Measurements from ENCODE around the gene MAGI1. TPM values are rescaled to one million over a fixed set of nuclear protein-coding genes. Genes with fewer than 3 reads are reported as not detected.

MAGI1 gene
- 31.2 TPM for polyA plus RNA-seq
- long read RNA-seq, donor 1 = 0 reads
- long read RNA-seq, donor 2 = 0 reads
- long read RNA-seq, donor 3 = 0 reads
- long read RNA-seq, donor 4 = 0 reads
- long read RNA-seq, donor 5 = 0 reads
- long read RNA-seq, donor 6 = 0 reads
- long read RNA-seq, donor 7 = 0 reads
- long read RNA-seq, donor 8 = 0 reads
- long read RNA-seq, donor 9, partial matches to known transcripts = 0 of 1 reads
- long read RNA-seq, donor 9, other reads (novel, unspliced or antisense) = 0 of 1 reads
- long read RNA-seq, donor 10 = 0 reads
- long read RNA-seq, donor 11 = 0 reads

- Histone ChIP-seq H3K27me3 (ENCODE audit: control insufficient read depth, insufficient read depth, low read length) (no peaks in the 10 kb centered on the region), H3K36me3 (ENCODE audit: control insufficient read depth, insufficient read depth, low read length) (no peaks in the 10 kb centered on the region), H3K9me3 (ENCODE audit: control insufficient read depth, low read depth, low read length) (no peaks in the 10 kb centered on the region), H3K27ac (ENCODE audit: low read length) (peak within 1 kb of the TSS; percentile 99), H3K4me1 (ENCODE audit: control insufficient read depth, insufficient read depth, low read length) (peaks cover 13% of the 10 kb centered on the region), H3K4me3 (ENCODE audit: low read length) (peak within 1 kb of the TSS; percentile 95)
- no CpG with 5 or more reads among the region's 73 CpGs for WGBS (ENCODE audit: insufficient coverage, low lambda C conversion rate)
- DNase-seq = peak; percentile 95 to 98
Observed at GRCh38 chr3:66038726-66039589, at the start of gene MAGI1. Gene MAGI1 (minus strand): TSS chr3:66038918. CDS start chr3:66038308, 610 bp downstream.

- Histone ChIP-seq H3K27ac (ENCODE audit: low read length) (peak overlapping the region; percentile 59), H3K4me3 (ENCODE audit: low read length) (no peak overlapping the region), H3K9me3 (ENCODE audit: control insufficient read depth, low read depth, low read length) (no peaks in the 10 kb centered on the region), H3K36me3 (ENCODE audit: control insufficient read depth, insufficient read depth, low read length) (no peaks in the 10 kb centered on the region), H3K27me3 (ENCODE audit: control insufficient read depth, insufficient read depth, low read length) (no peaks in the 10 kb centered on the region), H3K4me1 (ENCODE audit: control insufficient read depth, insufficient read depth, low read length) (peaks cover 8% of the 10 kb centered on the region)
- no CpG with 5 or more reads among the region's 3 CpGs for WGBS (ENCODE audit: insufficient coverage, low lambda C conversion rate)
- peak; percentile 49 to 83 for DNase-seq
Observed at GRCh38 chr3:66083784-66084213, 45.1 kb upstream of the MAGI1 start.

GRCh38 chr3:66083096-66083678 lies 44.5 kb upstream of the MAGI1 start:
- Histone ChIP-seq H3K9me3 (ENCODE audit: control insufficient read depth, low read depth, low read length) (no peaks in the 10 kb centered on the region), H3K36me3 (ENCODE audit: control insufficient read depth, insufficient read depth, low read length) (no peaks in the 10 kb centered on the region), H3K4me1 (ENCODE audit: control insufficient read depth, insufficient read depth, low read length) (peaks cover 8% of the 10 kb centered on the region), H3K4me3 (ENCODE audit: low read length) (no peak overlapping the region), H3K27ac (ENCODE audit: low read length) (peak overlapping the region; percentile 59), H3K27me3 (ENCODE audit: control insufficient read depth, insufficient read depth, low read length) (no peaks in the 10 kb centered on the region)
- peak; percentile 54 to 77 for DNase-seq
- no CpG with 5 or more reads among the region's 5 CpGs for WGBS (ENCODE audit: insufficient coverage, low lambda C conversion rate)

GRCh38 chr3:66082679-66083078 lies 44.0 kb upstream of the MAGI1 start:
- H3K4me1 ChIP-seq (ENCODE audit: control insufficient read depth, insufficient read depth, low read length) = peaks cover 8% of the 10 kb centered on the region
- H3K27ac ChIP-seq (ENCODE audit: low read length) = peak overlapping the region; percentile 59
- no peak overlapping the region for H3K4me3 ChIP-seq (ENCODE audit: low read length)
- no peak for DNase-seq
- H3K9me3 ChIP-seq (ENCODE audit: control insufficient read depth, low read depth, low read length) = no peaks in the 10 kb centered on the region
- H3K27me3 ChIP-seq (ENCODE audit: control insufficient read depth, insufficient read depth, low read length) = no peaks in the 10 kb centered on the region
- no peaks in the 10 kb centered on the region for H3K36me3 ChIP-seq (ENCODE audit: control insufficient read depth, insufficient read depth, low read length)

GRCh38 chr3:66080167-66080566 lies 41.4 kb upstream of the MAGI1 start:
- Histone ChIP-seq H3K9me3 (ENCODE audit: control insufficient read depth, low read depth, low read length) (no peaks in the 10 kb centered on the region), H3K36me3 (ENCODE audit: control insufficient read depth, insufficient read depth, low read length) (no peaks in the 10 kb centered on the region), H3K4me3 (ENCODE audit: low read length) (no peak overlapping the region), H3K27me3 (ENCODE audit: control insufficient read depth, insufficient read depth, low read length) (no peaks in the 10 kb centered on the region), H3K27ac (ENCODE audit: low read length) (no peak overlapping the region), H3K4me1 (ENCODE audit: control insufficient read depth, insufficient read depth, low read length) (peaks cover 8% of the 10 kb centered on the region)
- WGBS (ENCODE audit: insufficient coverage, low lambda C conversion rate) = no CpG with 5 or more reads among the region's 3 CpGs
- DNase-seq = no peak

GRCh38 chr3:66077973-66078372 lies 39.3 kb upstream of the MAGI1 start:
- no peaks in the 10 kb centered on the region for H3K9me3 ChIP-seq (ENCODE audit: control insufficient read depth, low read depth, low read length)
- H3K27ac ChIP-seq (ENCODE audit: low read length) = no peak overlapping the region
- H3K4me3 ChIP-seq (ENCODE audit: low read length) = no peak overlapping the region
- H3K4me1 ChIP-seq (ENCODE audit: control insufficient read depth, insufficient read depth, low read length) = peaks cover 6% of the 10 kb centered on the region
- no peak for DNase-seq
- H3K36me3 ChIP-seq (ENCODE audit: control insufficient read depth, insufficient read depth, low read length) = no peaks in the 10 kb centered on the region
- no peaks in the 10 kb centered on the region for H3K27me3 ChIP-seq (ENCODE audit: control insufficient read depth, insufficient read depth, low read length)

DNA sequence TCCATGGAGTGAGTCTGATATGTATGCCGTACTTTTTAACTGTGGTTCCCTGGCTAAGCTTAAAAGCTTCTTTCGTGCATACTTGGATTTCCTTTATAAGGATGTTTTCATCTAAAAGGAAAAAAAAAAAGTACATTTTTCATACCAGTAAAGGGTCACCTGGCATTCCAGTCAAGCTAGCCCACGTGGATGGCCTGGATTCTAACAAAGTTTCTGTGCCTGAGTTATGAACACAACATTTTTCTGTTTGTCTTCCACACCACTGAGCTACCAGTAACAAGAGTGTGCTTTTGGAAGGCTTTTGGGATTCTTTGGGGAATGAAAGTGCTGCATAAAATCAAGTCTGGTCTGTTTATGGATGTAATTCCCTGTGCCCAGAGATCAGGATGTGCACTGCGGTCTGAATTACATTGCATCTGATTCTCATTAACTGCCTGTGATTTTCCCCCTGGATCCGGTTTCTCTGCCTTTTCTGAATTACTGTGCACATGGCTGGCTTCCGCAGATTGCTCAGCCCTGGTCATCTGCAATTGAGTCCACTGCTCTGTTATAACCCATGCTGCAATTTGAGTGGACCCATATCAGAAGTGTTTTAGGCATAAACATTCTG lies 38.2 kb upstream of the MAGI1 start:
- Histone ChIP-seq H3K27ac (ENCODE audit: low read length) (no peak overlapping the region), H3K9me3 (ENCODE audit: control insufficient read depth, low read depth, low read length) (no peaks in the 10 kb centered on the region), H3K4me3 (ENCODE audit: low read length) (no peak overlapping the region), H3K27me3 (ENCODE audit: control insufficient read depth, insufficient read depth, low read length) (no peaks in the 10 kb centered on the region), H3K36me3 (ENCODE audit: control insufficient read depth, insufficient read depth, low read length) (no peaks in the 10 kb centered on the region), H3K4me1 (ENCODE audit: control insufficient read depth, insufficient read depth, low read length) (peaks cover 3% of the 10 kb centered on the region)
- no peak for DNase-seq
- 89% methylated on average over 3 of the region's 6 CpGs for WGBS (ENCODE audit: insufficient coverage, low lambda C conversion rate)

DNA sequence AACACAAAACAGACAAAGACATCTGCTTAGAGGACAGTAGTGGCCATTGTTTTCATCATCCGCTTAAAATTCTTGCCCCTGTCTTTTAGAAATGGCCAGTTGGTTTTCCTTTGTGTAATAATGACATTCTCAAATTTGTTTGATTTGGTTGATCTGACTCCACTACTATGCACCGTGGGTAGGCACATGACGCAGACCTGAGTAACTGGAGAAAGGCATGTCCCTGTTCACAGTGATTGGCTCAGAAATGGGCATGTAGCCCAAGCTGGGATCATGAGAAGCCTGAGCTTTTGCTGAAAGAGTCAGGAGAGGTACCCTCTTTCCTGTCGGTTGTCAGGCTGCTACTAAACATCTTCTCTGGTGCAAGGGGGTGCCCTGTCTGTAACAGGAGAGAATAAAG lies 36.6 kb upstream of the MAGI1 start:
- H3K36me3 ChIP-seq (ENCODE audit: control insufficient read depth, insufficient read depth, low read length) = no peaks in the 10 kb centered on the region
- no peak overlapping the region for H3K4me3 ChIP-seq (ENCODE audit: low read length)
- no peak overlapping the region for H3K27ac ChIP-seq (ENCODE audit: low read length)
- DNase-seq = no peak
- no peaks in the 10 kb centered on the region for H3K27me3 ChIP-seq (ENCODE audit: control insufficient read depth, insufficient read depth, low read length)
- H3K9me3 ChIP-seq (ENCODE audit: control insufficient read depth, low read depth, low read length) = no peaks in the 10 kb centered on the region
- H3K4me1 ChIP-seq (ENCODE audit: control insufficient read depth, insufficient read depth, low read length) = peaks cover 3% of the 10 kb centered on the region
- 69% methylated on average over 3 of the region's 4 CpGs for WGBS (ENCODE audit: insufficient coverage, low lambda C conversion rate)

- Histone ChIP-seq H3K4me1 (ENCODE audit: control insufficient read depth, insufficient read depth, low read length) (peaks cover 3% of the 10 kb centered on the region), H3K9me3 (ENCODE audit: control insufficient read depth, low read depth, low read length) (no peaks in the 10 kb centered on the region), H3K4me3 (ENCODE audit: low read length) (no peak overlapping the region), H3K27me3 (ENCODE audit: control insufficient read depth, insufficient read depth, low read length) (no peaks in the 10 kb centered on the region), H3K27ac (ENCODE audit: low read length) (peak overlapping the region; percentile 69), H3K36me3 (ENCODE audit: control insufficient read depth, insufficient read depth, low read length) (no peaks in the 10 kb centered on the region)
- WGBS (ENCODE audit: insufficient coverage, low lambda C conversion rate) = 40% methylated on average over 1 of the region's 8 CpGs
- DNase-seq = peak; percentile 74 to 88
Observed at GRCh38 chr3:66073464-66074141, 34.9 kb upstream of the MAGI1 start.

- Histone ChIP-seq H3K9me3 (ENCODE audit: control insufficient read depth, low read depth, low read length) (peaks cover 4% of the 10 kb centered on the region), H3K36me3 (ENCODE audit: control insufficient read depth, insufficient read depth, low read length) (no peaks in the 10 kb centered on the region), H3K4me3 (ENCODE audit: low read length) (no peak overlapping the region), H3K27me3 (ENCODE audit: control insufficient read depth, insufficient read depth, low read length) (no peaks in the 10 kb centered on the region), H3K4me1 (ENCODE audit: control insufficient read depth, insufficient read depth, low read length) (no peaks in the 10 kb centered on the region), H3K27ac (ENCODE audit: low read length) (no peak overlapping the region)
- no peak for DNase-seq
- 90% methylated on average over 2 of the region's 4 CpGs for WGBS (ENCODE audit: insufficient coverage, low lambda C conversion rate)
Observed at GRCh38 chr3:66068255-66068654, 29.5 kb upstream of the MAGI1 start.

Data from large intestine (tissue), 12 donors.